ENCODE results near the gene FKBP5.
"Not testable (repeated sequence)": the region's sequence is repeated elsewhere in the genome, so short reads cannot be mapped to it uniquely, and the experiment has no call there.

The FKBP5 gene

DNA sequence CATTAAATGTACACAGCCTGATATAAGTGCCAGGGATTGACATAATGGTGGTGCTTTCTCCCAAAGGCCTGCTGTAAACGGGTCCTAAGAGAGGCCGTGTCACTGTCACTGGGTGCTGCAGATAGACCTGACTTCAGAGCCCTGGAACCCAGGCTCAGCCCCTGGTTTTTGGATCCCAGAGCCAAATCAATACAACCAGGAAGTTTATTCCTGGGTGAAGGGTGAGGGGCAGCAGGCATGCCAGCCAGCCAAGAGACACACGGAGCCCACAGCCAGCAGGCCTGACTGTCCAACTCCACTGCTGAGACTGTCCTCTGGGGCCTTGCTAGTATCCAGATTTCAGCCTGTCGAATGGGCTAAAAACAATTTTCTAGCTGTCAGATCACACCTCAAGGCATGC is 35.3 kb upstream of the FKBP5 start:
- no peak for DNase-seq

DNA sequence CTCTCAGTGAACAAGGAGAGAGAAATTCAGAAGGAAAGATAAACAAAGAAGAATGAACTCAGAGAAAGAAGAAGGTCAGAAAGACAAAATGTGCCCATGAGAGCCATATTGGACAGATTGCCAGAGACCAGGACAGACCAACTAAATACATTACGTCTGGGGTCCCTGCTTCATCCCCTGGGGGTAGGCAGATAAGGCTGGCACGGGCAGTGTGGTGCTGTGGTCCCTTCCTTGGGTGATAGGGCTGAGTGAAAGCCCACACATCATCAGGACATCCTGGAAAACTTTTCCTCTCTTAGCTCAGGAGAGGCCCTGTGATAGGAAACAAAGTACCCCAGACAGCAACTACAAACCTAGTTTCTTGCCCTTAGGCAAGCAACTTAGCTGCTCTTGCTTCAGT is 34.9 kb upstream of the FKBP5 start:
- no peak for DNase-seq

DNA sequence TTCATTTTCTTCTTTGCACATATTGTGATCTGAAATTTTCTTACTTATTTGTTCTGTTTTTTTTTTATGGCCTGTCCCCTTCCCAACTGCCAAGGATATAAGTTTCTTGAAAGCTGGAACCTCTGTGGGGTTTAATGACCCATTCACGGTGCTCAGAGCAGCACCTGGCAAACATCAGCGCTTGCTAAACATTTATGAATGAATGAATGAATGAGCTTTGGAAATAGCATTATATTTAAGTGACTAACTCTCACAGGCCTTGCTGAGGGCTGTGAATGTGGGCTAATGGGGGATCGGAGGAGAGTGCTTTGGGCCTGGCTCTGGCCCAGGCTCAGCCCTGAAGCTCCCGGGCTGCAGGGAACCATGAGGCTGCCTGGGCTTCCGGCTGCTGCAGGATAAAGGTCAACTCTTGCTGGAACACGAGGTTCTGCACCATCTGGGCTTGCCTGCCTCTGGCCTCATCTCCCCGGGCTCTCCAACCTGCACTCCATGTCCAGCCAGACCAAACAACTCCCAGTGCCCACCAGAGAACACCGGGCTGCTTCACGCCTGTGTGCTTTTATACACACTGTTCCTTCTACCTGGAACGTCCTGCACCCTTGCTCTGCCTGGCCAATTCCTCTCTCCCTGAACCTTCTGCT is 33.5 kb upstream of the FKBP5 start:
- DNase-seq: no peak

DNA sequence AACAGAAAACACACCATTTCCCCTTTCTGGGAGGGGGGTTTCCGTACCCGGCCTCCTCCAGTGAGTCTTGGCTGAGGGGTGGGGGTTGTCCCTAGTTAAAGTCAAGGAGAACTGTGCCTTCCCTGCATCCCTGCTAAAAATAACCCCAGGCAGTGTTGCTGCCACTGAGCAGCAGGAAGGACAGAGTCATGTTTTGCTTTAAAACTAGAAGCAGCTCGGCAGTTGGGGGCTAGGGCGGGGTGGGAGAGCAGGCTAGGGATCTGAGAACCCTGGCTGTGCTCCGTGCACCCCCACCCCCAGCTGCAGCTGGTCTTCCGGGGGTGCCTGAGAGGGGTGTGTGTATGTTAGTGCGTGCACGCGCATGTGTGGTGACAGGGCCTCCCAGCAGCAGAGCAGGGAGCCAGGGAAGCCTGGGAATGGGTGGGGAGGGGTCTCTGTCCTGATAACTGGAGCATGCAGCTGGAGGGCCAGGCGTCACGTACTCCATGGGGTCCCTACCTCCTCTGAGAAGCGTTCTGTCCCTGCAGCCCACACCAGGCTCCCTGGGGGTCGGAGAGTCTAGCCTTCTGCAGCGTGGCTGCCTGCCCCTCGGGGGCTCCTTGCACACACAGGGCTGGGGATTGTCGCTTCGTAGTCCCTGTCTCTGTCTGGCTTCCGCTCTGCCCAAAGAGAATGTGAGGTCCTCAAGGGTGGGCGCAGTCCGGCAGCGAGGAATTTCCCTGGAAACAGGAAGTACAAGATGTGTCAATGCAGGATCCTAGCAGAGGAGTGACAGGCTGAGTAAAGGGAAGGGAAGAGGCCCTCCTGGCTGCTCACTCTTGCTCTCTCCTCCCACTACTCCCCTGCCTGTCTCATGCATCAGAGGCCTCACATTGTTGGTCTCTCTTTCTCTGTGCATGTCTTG is 31.4 kb upstream of the FKBP5 start:
- peak in 29 of 56 donors; percentile 12 to 80 (median 46) for DNase-seq

DNA sequence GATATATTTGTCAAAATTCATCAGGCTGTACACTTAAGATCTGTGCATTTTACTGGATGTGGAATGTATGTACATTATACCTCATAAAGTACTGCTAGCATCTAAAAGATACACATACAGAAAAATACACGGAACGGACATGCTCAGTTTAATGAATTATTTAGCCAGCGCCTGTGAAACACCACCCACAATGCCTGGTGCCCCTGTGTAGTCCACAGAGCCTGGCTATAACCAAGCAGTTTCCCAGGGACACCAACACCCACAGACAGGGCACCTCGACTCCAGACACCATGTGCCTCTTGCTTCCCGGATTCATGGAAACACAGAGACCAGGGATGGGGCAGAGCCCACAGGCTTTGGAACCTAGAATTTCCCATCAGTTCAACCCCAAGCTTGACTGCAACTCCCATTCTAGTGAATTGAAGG is 30.7 kb upstream of the FKBP5 start:
- DNase-seq: peak in 4 of 56 donors; percentile 37 to 77 (median 68)

DNA sequence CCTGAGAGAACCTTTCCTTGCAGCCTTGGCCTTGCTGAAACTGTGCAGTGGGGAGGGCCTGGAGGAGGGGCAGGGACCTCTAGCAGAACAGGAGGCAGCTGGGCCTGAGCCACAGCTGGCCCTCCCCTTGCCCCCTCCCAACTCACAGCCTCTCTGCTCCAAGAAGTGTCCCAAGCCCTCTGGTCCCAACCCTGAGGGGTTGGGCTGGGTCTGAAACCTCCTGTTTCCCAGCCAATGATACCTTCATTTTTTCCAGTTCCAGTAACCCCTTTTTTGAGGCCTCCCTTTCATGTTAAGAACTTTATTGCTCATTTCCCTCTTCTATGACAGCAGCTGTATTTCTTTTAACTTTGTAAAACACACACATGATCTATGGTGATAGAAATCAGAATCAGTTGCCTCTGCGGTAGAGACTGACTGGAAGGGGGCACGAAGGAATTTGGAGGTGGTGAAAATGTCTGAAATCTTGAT is 30.2 kb upstream of the FKBP5 start:
- DNase-seq: no peak

DNA sequence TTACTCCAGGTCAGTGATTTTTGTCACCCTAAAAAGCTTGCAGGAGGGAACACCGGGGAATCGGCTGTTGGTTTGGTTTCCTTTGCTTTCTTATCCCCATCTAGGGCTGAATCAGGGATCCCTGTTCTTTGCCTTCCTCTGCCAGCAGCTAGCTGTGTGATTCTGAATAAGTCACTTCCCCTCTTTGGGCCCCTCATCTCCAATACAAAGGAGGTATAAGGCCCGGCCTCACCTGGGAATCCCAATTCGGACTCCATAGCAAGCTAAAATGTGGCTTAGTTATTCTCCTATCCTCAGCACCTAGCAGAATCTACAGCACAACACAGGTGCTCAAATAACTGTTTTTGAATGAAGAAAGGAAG is 29.6 kb upstream of the FKBP5 start:
- no peak for DNase-seq

DNA sequence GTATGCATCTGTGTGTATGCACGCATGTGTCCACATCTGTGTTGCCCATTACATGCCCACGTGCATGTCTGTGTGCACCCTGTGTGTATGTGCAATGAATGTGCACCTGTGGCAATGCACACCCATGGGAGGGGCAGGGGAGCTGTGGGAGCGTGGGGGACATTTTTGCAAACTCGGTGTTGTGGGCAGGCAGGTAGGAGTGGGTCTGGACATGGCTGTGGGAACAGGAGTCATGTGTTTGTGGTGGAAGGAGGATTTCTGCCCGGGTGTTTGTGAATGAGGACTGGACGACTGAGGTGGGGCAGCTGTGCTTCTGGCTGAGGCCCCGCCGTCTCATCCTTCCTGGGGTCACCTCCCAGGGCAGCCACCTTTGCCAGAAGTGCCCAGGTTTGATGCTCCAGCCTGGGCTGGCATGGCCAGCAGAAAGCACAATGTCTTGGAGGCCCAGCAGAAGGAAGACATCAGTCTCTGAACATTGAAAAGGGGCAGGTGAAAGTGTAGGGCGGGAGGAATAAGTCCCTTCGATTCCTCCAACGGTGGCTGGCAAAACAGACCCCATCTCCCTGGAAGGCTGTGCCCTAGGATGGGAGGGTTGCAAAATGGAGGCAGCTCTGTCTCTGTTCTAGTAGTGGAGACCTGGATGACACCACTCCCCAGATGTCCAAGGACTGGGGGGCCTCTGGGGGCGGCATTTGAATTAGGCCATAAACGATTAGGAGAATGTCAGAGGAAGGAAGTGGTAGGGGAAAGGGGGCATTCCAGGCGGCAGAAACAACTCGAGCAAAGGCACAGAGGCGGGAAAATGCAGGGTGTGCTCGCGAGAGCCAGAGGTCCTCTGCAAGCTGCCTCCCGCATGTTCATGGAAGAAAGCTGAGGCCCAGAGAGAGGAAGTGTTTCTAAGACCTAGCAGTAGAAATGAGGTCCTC is 29.0 kb upstream of the FKBP5 start:
- DNase-seq: no peak

DNA sequence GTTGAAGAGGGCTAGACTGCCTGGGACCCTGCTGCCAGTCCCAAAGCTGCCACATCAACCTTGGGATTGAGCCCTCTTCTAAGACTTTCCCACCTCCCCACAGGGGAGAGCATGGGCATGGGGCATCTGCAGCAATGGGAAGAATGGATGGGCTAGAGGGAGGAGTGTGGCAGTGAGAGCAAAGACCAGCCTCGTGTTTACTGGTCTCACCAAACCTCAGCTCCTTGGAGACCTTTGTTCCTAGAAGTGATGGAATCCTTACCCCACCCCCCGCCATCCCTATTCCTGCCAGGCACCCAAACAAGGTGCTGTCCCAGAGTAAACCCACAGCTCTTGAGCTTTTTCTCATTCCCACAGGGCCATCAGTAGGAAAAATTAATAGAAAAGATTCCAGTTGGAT is 28.1 kb upstream of the FKBP5 start:
- DNase-seq: no peak

DNA sequence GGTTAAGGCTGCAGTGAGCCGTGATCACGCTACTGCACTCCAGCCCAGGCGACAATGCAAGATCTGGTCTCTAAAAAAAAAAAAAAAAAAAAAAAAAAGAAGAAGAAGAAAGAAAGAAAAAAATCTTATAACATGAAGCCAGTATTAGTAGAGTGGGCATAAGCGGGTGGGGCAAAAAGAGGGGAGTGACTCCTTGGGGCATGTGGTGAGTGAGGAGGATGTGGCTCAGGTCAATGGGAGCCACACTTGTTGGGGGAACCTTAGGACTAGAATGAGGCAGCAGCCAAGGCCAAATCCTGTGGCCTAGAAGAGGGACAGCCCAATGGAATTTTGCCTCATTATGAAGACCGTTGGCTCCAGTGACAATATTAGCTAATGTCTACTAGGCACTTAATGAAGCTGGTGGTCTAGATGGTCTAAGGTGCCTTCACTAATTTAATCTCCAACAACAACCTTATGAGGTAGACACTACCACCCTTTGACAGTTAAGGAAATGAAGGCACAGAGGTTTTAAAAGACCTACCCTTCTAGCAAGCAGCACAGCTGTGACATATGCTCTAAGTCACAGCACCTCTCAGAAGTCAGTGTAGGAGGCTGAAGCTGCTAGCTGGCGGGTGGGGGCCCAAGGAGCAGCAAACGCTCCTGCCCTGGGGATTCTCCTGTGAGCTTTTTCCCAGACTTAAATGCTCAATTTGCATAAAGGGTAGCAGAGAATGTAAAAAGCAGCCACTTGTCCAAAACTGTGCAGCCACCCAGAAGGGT is 24.5 kb upstream of the FKBP5 start:
- DNase-seq: no peak

DNA sequence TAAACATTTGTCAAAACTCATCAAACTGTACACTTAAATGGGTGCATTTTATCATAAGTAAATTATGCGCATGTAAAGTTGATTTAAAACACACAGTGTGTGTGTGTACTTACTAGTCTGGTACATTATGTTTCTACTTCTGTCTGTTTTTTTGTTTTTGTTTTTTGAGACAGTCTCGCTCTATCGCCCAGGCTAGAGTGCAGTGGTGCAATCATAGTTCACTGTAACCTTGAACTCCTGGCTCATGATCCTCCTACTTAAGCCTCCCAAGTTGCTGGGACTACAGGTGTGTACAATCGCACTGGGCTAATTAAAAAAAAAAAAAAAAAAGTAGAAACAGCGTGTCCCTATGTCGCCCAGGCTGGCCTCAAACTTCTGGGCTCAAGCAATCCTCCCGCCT is 23.0 kb upstream of the FKBP5 start:
- no peak for DNase-seq

DNA sequence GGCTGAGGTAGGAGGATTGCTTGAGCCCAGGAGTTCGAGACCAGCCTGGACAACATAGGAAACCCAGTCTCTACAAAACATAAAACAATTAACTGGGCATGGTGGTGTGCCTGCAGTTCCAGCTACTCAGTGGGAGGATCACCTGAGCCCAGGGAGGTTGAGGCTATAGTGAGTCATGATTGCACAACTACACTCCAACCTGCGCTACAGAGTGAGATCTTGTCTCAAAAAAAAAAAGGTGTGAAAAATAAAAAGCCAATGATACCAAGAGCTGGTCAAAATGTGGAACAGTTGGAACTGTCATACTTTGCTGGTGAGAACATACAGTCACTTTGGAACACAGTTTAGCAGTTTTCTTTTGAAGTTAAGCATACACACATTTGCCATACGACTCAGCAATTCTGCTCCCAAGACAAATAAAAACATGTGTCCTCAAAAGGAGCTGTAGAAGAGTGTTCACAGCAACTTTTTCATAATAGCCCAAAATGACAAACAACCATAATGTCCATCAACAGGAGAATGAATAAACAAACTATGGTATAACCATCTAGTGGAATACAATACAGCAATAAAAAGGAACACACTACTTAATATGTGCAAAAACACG is 21.6 kb upstream of the FKBP5 start:
- DNase-seq: no peak

DNA sequence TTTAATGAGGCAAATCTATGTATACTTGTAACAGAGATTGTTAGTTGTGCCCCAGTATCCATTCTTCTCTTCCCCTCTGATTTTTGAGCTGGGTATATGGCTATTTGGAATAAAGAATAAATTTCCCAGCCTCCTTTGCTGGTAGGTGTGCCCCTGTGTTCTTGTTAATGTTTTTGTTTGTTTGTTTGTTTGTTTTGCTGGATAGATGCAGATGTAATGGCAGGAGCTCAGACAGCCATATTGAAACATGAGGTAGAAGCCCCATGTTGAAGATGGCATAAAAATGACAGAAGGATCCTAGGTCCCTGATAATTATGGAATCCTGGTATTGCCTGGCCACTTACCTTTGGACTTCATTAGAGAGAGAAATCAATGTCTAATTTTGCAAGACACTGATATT is 19.9 kb upstream of the FKBP5 start:
- no peak for DNase-seq

DNA sequence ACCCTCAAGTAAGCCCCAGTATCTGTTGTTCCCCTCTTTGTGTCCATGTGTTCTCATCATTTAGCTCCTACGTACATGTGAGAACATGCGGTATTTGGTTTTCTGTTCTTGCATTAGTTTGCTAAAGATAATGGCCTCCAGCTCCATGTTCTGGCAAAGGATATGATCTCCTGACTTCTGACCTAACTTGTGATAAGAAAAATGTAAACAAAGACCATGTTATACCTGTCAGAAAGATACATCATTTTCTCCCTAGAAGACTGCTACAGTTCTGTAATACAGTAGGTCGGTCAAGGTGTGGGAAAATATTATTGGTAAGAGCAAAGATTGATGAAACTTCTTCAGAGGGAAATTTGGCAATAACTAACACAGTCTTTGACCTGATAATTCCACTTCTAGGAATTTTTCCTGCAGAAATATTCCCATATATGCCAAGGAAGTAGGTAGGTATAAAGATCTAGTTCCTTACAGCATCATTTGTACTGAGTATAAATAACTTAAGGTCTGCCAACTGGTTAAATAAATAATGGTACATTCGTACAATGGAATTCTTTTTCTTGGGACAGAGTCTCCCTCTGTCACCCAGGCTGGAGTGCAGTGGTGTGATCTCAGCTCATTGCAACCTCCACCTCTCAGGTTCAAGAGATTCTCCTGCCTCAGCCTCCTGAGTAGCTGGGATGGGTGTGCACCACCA is 19.1 kb upstream of the FKBP5 start:
- DNase-seq: no peak

DNA sequence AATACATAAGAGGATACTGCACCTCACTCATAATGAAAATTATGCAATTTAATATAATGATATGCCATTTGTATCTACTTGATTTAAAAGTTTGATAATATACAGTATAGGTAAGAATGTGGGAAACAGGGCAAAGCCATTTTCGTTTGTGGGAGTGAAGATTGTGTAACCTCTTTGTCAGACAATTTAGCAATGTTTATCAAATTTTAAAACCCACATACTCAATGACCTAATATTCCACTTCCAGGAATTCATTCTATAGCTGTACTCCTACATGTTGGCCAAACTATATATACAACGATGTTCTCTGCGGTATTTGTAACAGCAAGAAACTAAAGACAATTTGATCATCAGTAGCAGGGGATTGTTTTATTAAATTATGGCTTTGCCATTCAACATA is 17.8 kb upstream of the FKBP5 start:
- no peak for DNase-seq

DNA sequence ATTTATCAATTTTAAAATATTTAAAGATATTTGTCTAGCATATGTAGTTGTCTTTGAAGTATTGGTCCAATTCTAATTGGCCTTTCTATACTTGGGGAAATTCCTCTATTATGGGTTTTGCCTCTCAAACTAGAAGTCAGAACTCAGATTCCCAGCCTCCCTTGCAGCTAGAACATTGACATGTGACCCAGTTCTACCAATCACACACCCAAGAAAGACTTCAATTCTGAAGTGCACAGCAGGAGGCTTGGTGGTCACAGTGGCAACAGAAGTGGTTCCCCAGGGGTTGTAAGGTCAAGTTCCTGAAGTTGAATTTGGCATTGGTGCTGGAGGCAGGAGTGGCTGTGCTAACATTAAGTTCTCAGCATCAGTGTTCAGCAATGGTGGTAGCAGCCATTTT is 14.8 kb upstream of the FKBP5 start:
- DNase-seq: no peak

DNA sequence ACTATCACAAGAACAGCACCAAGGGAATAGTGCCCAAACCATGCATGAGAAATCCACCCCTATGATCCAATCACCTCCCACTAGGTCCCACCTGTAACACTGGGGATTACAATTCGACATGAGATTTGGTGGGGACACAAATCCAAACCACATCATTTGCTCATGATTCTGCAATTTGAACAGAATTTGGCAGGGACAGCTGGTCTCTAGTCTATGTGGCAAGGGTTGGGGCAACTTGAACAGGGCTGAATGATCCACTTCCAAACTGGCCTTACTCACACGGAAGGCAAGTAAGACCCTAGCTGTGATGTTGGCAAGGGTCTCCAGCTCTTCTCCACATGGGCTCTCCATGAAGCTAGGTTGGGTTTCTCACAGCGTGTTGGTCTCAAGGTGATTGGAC is 10.1 kb upstream of the FKBP5 start:
- DNase-seq: no peak

DNA sequence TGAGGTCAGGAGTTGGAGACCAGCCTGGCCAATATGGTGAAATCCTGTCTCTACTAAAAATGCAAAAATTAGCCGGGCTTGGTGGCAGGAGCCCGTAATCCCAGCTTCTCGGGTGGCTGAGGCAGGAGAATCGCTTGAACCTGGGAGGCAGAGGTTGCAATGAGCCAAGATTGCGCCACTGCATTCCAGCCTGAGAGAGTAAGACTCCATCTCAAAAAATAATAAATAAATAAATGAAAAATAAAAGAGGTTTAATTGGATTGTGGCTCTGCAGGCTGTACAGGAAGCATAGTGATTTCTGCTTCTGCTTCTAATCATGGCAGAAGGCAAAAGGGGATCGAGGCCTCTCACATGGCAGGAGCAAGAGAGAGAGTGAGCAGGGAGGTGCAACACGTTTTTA is 9.7 kb upstream of the FKBP5 start:
- DNase-seq: not testable (repeated sequence)

DNA sequence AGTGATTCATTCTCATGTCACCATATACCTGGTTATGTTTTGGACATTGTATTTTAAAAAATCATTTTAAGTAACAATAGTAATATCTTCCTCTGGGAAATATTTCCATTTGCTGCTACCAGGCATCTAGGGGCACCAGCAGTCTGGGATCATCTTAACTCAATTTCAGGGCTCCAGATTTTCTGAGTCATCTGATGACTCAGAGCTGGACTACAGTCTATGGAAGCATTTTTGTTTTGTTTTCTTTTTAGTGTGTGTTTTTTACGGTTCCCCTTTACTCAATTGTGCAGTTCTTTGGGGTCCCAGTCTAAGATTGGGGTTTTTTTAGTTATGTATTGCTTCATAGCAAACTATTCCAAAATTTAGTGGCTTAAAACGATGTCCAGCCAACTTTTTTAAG is 5.7 kb upstream of the FKBP5 start:
- DNase-seq: no peak
